SU-DHL-6 (cell line): ENCODE data around the gene FHL5.

Experiments used
- H2AFZ ChIP-seq: fragments of 200-600 bp; sonication (generic); 2 replicates; pipeline ENCODE4 v1.6.1; 2014; ENCODE audit warnings: low read depth, mild to moderate bottlenecking, moderate library complexity, mixed read lengths, antibody characterized with exemption, low read length; ENCODE audit not compliant: severe bottlenecking
- H3F3A ChIP-seq: fragments of 200-600 bp; shearing (Covaris generic); 2 replicates; pipeline ENCODE4 v1.6.0; 2016; ENCODE audit warnings: antibody characterized with exemption, mild to moderate bottlenecking; ENCODE audit not compliant: insufficient read depth
- H3K27ac ChIP-seq: fragments of 200-600 bp; sonication (generic); 2 replicates; pipeline ENCODE4 v1.5.1; 2016; ENCODE audit warnings: low read depth, mild to moderate bottlenecking, low read length, moderate library complexity, mixed read lengths
- H3K27me3 ChIP-seq: fragments of 200-600 bp; sonication (generic), shearing (Covaris generic); 2 replicates; pipeline ENCODE4 v1.6.0; 2014; ENCODE audit warnings: mild to moderate bottlenecking, low read length
- H3K36me3 ChIP-seq: fragments of 200-600 bp; sonication (generic); 2 replicates; pipeline ENCODE4 v1.6.1; 2014; ENCODE audit warnings: mild to moderate bottlenecking, low read length, mixed read lengths
- H3K4me2 ChIP-seq: fragments of 300-600, 200-600 bp; shearing (Covaris generic), sonication (generic); 2 replicates; pipeline ENCODE4 v1.6.0; 2014; ENCODE audit warnings: low read length, low read depth, mild to moderate bottlenecking; ENCODE audit not compliant: poor library complexity, severe bottlenecking
- H3K4me3 ChIP-seq: fragments of 200-600 bp; sonication (generic); 2 replicates; pipeline ENCODE4 v1.5.1; 2014; ENCODE audit warnings: antibody characterized with exemption, low read length, mild to moderate bottlenecking, mixed read lengths; ENCODE audit not compliant: insufficient read depth, poor library complexity, severe bottlenecking
- H3K79me2 ChIP-seq: fragments of 200-600 bp; sonication (generic); 2 replicates; pipeline ENCODE4 v1.6.1; 2014; ENCODE audit warnings: mild to moderate bottlenecking, low read length, moderate library complexity; ENCODE audit not compliant: insufficient read depth
- H3K9ac ChIP-seq: fragments of 200-600 bp; sonication (generic); 2 replicates; pipeline ENCODE4 v1.7.0; 2014; ENCODE audit warnings: mild to moderate bottlenecking, low read length
- H3K9me2 ChIP-seq: fragments of 200-600 bp; sonication (generic); replicated peaks from 2 replicates; pipeline ENCODE4 v1.6.1; 2014; ENCODE audit warnings: low read length; ENCODE audit not compliant: insufficient read depth
- H3K9me3 ChIP-seq: fragments of 200-600 bp; sonication (generic); 2 replicates; pipeline ENCODE4 v1.6.1; 2014; ENCODE audit warnings: low read length, mixed read lengths; ENCODE audit not compliant: insufficient read depth
- H4K20me1 ChIP-seq: fragments of 200-600 bp; sonication (generic); 2 replicates; pipeline ENCODE4 v1.6.1; 2014; ENCODE audit warnings: low read depth, mild to moderate bottlenecking, antibody characterized with exemption, low read length, moderate library complexity, mixed read lengths
- EZH2phosphoT487 ChIP-seq: fragments of 200-600 bp; sonication (generic), shearing (Covaris generic); conservative IDR thresholded peaks from 2 replicates; pipeline ENCODE4 v1.6.1; 2018; ENCODE audit warnings: mild to moderate bottlenecking, antibody characterized with exemption, low read length, moderate library complexity, mixed read lengths
- TF ChIP-seq, protein P1 (sequence below): fragments of 200-600 bp; sonication (generic); IDR thresholded peaks from one replicate; pipeline ENCODE4 v1.5.1; 2017; ENCODE audit warnings: antibody characterized with exemption, mild to moderate bottlenecking, low read length, moderate library complexity; ENCODE audit not compliant: insufficient read depth, poor library complexity, severe bottlenecking

Gene FHL5

DNA sequence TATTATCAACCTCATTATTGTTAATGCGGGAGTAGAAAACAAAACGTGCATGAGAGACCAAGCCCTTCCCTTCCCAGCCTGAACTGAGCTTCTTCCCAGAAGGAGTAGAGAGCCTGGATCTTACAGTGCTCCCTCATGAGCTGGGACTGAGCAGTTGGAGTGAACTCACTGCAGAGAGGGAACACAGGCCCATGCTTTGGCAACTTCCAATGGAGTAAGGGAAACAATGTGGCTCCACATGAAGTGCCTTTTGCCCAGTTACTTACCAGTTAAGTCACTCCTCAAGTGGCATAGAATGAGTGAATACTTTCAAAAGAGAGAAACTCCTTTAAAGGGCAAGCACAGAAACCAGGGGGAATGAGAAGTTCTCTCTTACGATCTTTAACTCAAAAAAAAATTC, 12.4 kb downstream of the FHL5 start:
- no peaks in the 10 kb centered on the region for H3F3A ChIP-seq
- no peak overlapping the region for H3K27ac ChIP-seq
- H3K9me2 ChIP-seq: no peaks in the 10 kb centered on the region
- no peaks in the 10 kb centered on the region for H3K79me2 ChIP-seq
- TF ChIP-seq, protein P1, sequence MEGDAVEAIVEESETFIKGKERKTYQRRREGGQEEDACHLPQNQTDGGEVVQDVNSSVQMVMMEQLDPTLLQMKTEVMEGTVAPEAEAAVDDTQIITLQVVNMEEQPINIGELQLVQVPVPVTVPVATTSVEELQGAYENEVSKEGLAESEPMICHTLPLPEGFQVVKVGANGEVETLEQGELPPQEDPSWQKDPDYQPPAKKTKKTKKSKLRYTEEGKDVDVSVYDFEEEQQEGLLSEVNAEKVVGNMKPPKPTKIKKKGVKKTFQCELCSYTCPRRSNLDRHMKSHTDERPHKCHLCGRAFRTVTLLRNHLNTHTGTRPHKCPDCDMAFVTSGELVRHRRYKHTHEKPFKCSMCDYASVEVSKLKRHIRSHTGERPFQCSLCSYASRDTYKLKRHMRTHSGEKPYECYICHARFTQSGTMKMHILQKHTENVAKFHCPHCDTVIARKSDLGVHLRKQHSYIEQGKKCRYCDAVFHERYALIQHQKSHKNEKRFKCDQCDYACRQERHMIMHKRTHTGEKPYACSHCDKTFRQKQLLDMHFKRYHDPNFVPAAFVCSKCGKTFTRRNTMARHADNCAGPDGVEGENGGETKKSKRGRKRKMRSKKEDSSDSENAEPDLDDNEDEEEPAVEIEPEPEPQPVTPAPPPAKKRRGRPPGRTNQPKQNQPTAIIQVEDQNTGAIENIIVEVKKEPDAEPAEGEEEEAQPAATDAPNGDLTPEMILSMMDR: no peak
- no peak for TF ChIP-seq EZH2phosphoT487
- H3K9me3 ChIP-seq: 0 out of 2 replicates have a peak, but pooled peaks cover 5% of the 10 kb centered on the region
- no peak overlapping the region for H3K4me3 ChIP-seq
- H3K27me3 ChIP-seq: no peaks in the 10 kb centered on the region
- H4K20me1 ChIP-seq: no peaks in the 10 kb centered on the region
- H3K36me3 ChIP-seq: no peaks in the 10 kb centered on the region
- no peak overlapping the region for H3K9ac ChIP-seq
- H2AFZ ChIP-seq: no peak overlapping the region
- no peak overlapping the region for H3K4me2 ChIP-seq

- no peak overlapping the region for H3K4me3 ChIP-seq
Observed at GRCh38 chr6:96576221-96576620, 13.3 kb downstream of the FHL5 start.

DNA sequence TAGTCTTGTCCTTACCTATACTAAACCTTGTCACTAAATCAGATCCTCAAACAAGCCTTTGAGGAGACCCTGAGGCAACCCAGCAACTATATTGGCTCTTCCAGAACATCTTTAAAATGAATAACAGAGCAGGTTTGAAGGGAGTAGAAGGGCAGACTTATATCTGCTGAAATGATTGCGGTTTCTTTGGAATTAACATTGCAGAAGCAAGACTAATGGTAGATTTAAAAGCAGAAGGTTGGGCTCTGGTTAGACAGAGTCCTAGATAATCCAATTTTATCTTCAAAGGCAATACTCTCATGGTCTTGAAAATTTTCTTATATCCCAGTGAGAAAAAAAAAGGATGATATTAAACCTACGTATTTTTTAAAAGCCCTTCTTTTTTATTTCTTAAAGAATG, 19.1 kb downstream of the FHL5 start:
- Histone ChIP-seq H3K4me3 (no peak overlapping the region), H3K36me3 (no peaks in the 10 kb centered on the region), H3K9me3 (no peaks in the 10 kb centered on the region), H3K4me2 (no peak overlapping the region), H3K27me3 (no peaks in the 10 kb centered on the region), H3K79me2 (no peaks in the 10 kb centered on the region), H3K9me2 (no peaks in the 10 kb centered on the region), H3F3A (no peaks in the 10 kb centered on the region), H2AFZ (no peak overlapping the region), H3K9ac (no peak overlapping the region), H4K20me1 (no peaks in the 10 kb centered on the region), H3K27ac (no peak overlapping the region)
- no peak for TF ChIP-seq EZH2phosphoT487
- TF ChIP-seq, protein P1: no peak

More at GRCh38 chr6:96576221-96576620, 13.3 kb downstream of the FHL5 start:
- H3K9ac ChIP-seq: no peak overlapping the region
- TF ChIP-seq, protein P1: no peak
- no peak for TF ChIP-seq EZH2phosphoT487
- no peak overlapping the region for H3K27ac ChIP-seq
- no peaks in the 10 kb centered on the region for H3K9me2 ChIP-seq
- H4K20me1 ChIP-seq: no peaks in the 10 kb centered on the region
- no peaks in the 10 kb centered on the region for H3K36me3 ChIP-seq
- no peaks in the 10 kb centered on the region for H3F3A ChIP-seq
- 0 out of 2 replicates have a peak, but pooled peaks cover 5% of the 10 kb centered on the region for H3K9me3 ChIP-seq
- H3K27me3 ChIP-seq: no peaks in the 10 kb centered on the region
- H3K4me2 ChIP-seq: no peak overlapping the region
- H2AFZ ChIP-seq: no peak overlapping the region
- H3K79me2 ChIP-seq: no peaks in the 10 kb centered on the region

DNA sequence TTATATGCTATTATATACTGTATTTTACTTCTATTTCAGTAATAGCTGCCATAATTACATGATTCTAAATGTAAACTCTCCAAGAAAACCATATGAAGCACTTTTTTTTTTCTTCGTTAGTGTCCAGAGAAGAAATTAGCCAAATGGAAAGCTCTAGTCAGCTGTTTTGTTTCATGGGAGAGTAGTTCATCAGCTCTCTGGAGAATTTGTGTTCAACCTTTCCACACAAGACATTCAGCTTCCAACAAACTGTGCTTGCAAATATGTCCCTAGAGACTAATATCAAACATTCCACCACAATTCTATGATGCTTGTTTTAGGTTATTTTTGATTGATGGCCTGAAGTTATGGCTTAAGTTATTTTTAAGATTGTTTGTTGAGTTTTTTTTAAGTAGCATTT, 19.5 kb downstream of the FHL5 start:
- Histone ChIP-seq H3K9me2 (no peaks in the 10 kb centered on the region), H4K20me1 (no peaks in the 10 kb centered on the region), H3K27ac (no peak overlapping the region), H3K9me3 (no peaks in the 10 kb centered on the region), H3K36me3 (no peaks in the 10 kb centered on the region), H3K4me3 (no peak overlapping the region), H2AFZ (no peak overlapping the region), H3F3A (no peaks in the 10 kb centered on the region), H3K27me3 (no peaks in the 10 kb centered on the region), H3K79me2 (no peaks in the 10 kb centered on the region), H3K4me2 (no peak overlapping the region), H3K9ac (no peak overlapping the region)
- TF ChIP-seq EZH2phosphoT487: no peak
- TF ChIP-seq, protein P1: no peak
